Measurements from ENCODE around the gene TRIM8.

DNA sequence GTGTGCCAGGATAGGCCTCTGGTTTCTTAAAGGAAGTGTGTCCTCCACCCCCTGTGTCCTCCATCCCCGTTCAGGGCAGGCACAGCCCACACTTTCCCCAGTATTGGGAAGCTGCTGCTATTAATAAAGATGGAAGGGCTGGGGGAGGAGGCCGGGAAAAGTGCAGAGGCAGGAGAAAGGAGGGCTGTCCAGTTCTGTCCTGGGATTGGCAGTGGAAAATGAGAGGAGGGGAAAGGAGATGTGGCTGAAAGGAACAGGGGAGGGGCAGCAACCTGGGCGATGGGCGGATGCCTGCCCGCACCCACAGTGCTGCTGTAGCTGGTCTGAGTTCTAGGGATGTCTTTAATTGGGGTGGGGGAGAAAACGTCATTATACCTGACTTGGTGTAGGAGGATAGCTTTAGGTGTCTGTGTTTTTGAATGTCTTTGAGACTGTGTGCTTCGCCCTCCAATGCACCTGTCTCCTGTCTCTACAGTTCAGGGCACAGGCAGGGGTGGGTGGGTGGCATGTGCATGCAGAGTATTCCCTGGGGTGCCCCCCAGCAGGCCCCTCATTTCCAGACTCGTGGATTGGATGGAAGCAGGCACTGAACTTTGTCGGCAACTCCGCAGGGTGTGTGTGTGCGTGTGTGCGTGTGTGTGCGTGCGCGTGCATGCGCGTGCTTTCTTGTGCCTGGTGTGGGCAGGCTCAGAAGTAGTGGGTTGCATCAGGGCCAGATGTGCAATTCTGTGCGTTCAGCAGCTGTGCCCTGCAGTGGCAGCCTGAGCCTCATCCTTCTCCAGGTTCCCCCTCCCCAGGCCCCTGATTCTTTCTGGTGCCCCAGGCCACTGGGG is 2.5 kb downstream of the TRIM8 start:
- TF ChIP-seq, protein P1, sequence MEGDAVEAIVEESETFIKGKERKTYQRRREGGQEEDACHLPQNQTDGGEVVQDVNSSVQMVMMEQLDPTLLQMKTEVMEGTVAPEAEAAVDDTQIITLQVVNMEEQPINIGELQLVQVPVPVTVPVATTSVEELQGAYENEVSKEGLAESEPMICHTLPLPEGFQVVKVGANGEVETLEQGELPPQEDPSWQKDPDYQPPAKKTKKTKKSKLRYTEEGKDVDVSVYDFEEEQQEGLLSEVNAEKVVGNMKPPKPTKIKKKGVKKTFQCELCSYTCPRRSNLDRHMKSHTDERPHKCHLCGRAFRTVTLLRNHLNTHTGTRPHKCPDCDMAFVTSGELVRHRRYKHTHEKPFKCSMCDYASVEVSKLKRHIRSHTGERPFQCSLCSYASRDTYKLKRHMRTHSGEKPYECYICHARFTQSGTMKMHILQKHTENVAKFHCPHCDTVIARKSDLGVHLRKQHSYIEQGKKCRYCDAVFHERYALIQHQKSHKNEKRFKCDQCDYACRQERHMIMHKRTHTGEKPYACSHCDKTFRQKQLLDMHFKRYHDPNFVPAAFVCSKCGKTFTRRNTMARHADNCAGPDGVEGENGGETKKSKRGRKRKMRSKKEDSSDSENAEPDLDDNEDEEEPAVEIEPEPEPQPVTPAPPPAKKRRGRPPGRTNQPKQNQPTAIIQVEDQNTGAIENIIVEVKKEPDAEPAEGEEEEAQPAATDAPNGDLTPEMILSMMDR (IDR thresholded peaks at IDR 0.05; ENCODE audit: low read depth, low read length, poor library complexity, severe bottlenecking), result no peak
- TF ChIP-seq EZH2phosphoT487 (IDR thresholded peaks at IDR 0.05; ENCODE audit: borderline replicate concordance, low read length), result no peak
